SK-N-SH treated with all-trans-retinoic acid at 6 μM for 48 hours (cell line): ENCODE results near the gene SMAD6.

Experiments used
- ATAC-seq: fragments of 200-7000 bp; cut with Tn5 transposase; 3 replicates; pipeline ENCODE4 v1.9.1; 2020; ENCODE audit warnings: mild to moderate bottlenecking, moderate library complexity
- ARNTL ChIP-seq: fragments of 450-650 bp; formaldehyde crosslinking; IDR thresholded peaks from 2 replicates; pipeline ENCODE4 v1.5.0; 2020; ENCODE audit warnings: low read depth, mild to moderate bottlenecking, moderate library complexity, borderline replicate concordance
- CSDC2 ChIP-seq: fragments of 250-450 bp; sonication (Bioruptor Pico); IDR thresholded peaks from 2 replicates; pipeline ENCODE4 v1.5.0; 2020; ENCODE audit warnings: mild to moderate bottlenecking, moderate library complexity
- ESRRG ChIP-seq: fragments of 250-450 bp; sonication (Bioruptor Pico); IDR thresholded peaks from 2 replicates; pipeline ENCODE4 v1.6.1; 2021; ENCODE audit warnings: mild to moderate bottlenecking
- GLIS3 ChIP-seq: fragments of 250-450 bp; sonication (Bioruptor Pico); IDR thresholded peaks from 2 replicates; pipeline ENCODE4 v1.5.0; 2020; ENCODE audit warnings: mild to moderate bottlenecking, moderate library complexity
- ISL1 ChIP-seq: fragments of 250-450 bp; sonication (Bioruptor Pico); IDR thresholded peaks from 2 replicates; pipeline ENCODE4 v2.1.2; 2022; ENCODE audit warnings: mild to moderate bottlenecking, moderate library complexity
- OSR1 ChIP-seq: fragments of 250-450 bp; sonication (Bioruptor Pico); IDR thresholded peaks from 2 replicates; pipeline ENCODE4 v1.8.0; 2022; ENCODE audit warnings: moderate library complexity, mild to moderate bottlenecking, inconsistent platforms
- PATZ1 ChIP-seq: fragments of 250-450 bp; sonication (Bioruptor Pico); IDR thresholded peaks from 2 replicates; pipeline ENCODE4 v1.8.0; 2020; ENCODE audit warnings: mild to moderate bottlenecking, moderate library complexity, borderline replicate concordance
- POU6F1 ChIP-seq: fragments of 250-450 bp; sonication (Bioruptor Pico); IDR thresholded peaks from 2 replicates; pipeline ENCODE4 v1.8.0; 2021; ENCODE audit warnings: low read depth, mild to moderate bottlenecking, moderate library complexity, borderline replicate concordance
- PPARA ChIP-seq: fragments of 250-450 bp; sonication (Bioruptor Pico); IDR thresholded peaks from 2 replicates; pipeline ENCODE4 v1.5.0; 2020; ENCODE audit warnings: mild to moderate bottlenecking, borderline replicate concordance
- RARB ChIP-seq: fragments of 250-450 bp; sonication (Bioruptor Pico); IDR thresholded peaks from 2 replicates; pipeline ENCODE4 v1.8.0; 2021; ENCODE audit warnings: mild to moderate bottlenecking, moderate library complexity
- SNAI2 ChIP-seq: fragments of 250-450 bp; sonication (Bioruptor Pico); IDR thresholded peaks from 2 replicates; pipeline ENCODE4 v1.5.0; 2020; ENCODE audit warnings: mild to moderate bottlenecking, moderate library complexity
- TCF4 ChIP-seq: fragments of 250-450 bp; sonication (Bioruptor Pico); IDR thresholded peaks from 2 replicates; pipeline ENCODE4 v1.8.0; 2021; ENCODE audit warnings: mild to moderate bottlenecking, moderate library complexity, borderline replicate concordance
- TOX ChIP-seq: fragments of 250-450 bp; sonication (Bioruptor Pico); IDR thresholded peaks from 2 replicates; pipeline ENCODE4 v1.8.0; 2021; ENCODE audit warnings: mild to moderate bottlenecking, moderate library complexity, borderline replicate concordance
- ZC3H10 ChIP-seq: fragments of 250-450 bp; sonication (Bioruptor Pico); IDR thresholded peaks from 2 replicates; pipeline ENCODE4 v1.5.1; 2021; ENCODE audit warnings: mild to moderate bottlenecking, moderate library complexity
- ZFP3 ChIP-seq: fragments of 250-450 bp; sonication (Bioruptor Pico); IDR thresholded peaks from 2 replicates; pipeline ENCODE4 v1.5.0; 2020; ENCODE audit warnings: mild to moderate bottlenecking, moderate library complexity
- ZFP30 ChIP-seq: fragments of 450-650 bp; formaldehyde crosslinking; IDR thresholded peaks from 2 replicates; pipeline ENCODE4 v1.5.0; 2022; ENCODE audit warnings: mild to moderate bottlenecking, moderate library complexity
- ZNF565 ChIP-seq: fragments of 450-650 bp; formaldehyde crosslinking; conservative IDR thresholded peaks from 2 replicates; pipeline ENCODE4 v1.5.0; 2020; ENCODE audit warnings: low read depth, mild to moderate bottlenecking, moderate library complexity
- ZNF70 ChIP-seq: fragments of 450-650 bp; formaldehyde crosslinking; IDR thresholded peaks from 2 replicates; pipeline ENCODE4 v1.5.0; 2020; ENCODE audit warnings: mild to moderate bottlenecking, moderate library complexity
- ZNF8 ChIP-seq: fragments of 450-650 bp; formaldehyde crosslinking; IDR thresholded peaks from 2 replicates; pipeline ENCODE4 v1.5.0; 2020; ENCODE audit warnings: mild to moderate bottlenecking, moderate library complexity
- TF ChIP-seq, protein P1 (sequence below): fragments of 250-450 bp; sonication (Bioruptor Pico); IDR thresholded peaks from 2 replicates; pipeline ENCODE4 v1.5.1; 2020; ENCODE audit warnings: low read depth, mild to moderate bottlenecking, moderate library complexity
- TF ChIP-seq, protein P2 (sequence below): fragments of 250-450 bp; sonication (Bioruptor Pico); IDR thresholded peaks from 2 replicates; pipeline ENCODE4 v1.5.0; 2020; ENCODE audit warnings: mild to moderate bottlenecking, moderate library complexity
- TF ChIP-seq, protein P3 (sequence below): fragments of 250-450 bp; sonication (Bioruptor Pico); IDR thresholded peaks from 2 replicates; pipeline ENCODE4 v1.5.1; 2021; ENCODE audit warnings: mild to moderate bottlenecking, moderate library complexity

Gene SMAD6

GRCh38 chr15:66705277-66706146, 3.5 kb downstream of the SMAD6 start:
- ATAC-seq: no peak
- TF ChIP-seq, protein P1, sequence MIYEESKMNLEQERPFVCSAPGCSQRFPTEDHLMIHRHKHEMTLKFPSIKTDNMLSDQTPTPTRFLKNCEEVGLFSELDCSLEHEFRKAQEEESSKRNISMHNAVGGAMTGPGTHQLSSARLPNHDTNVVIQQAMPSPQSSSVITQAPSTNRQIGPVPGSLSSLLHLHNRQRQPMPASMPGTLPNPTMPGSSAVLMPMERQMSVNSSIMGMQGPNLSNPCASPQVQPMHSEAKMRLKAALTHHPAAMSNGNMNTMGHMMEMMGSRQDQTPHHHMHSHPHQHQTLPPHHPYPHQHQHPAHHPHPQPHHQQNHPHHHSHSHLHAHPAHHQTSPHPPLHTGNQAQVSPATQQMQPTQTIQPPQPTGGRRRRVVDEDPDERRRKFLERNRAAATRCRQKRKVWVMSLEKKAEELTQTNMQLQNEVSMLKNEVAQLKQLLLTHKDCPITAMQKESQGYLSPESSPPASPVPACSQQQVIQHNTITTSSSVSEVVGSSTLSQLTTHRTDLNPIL (CRISPR knock-in tag): no peak
- TF ChIP-seq SNAI2 (CRISPR knock-in tag): no peak
- no peak for TF ChIP-seq ISL1 (CRISPR knock-in tag)
- TF ChIP-seq ZFP3 (CRISPR knock-in tag): no peak
- no peak for TF ChIP-seq ZC3H10 (CRISPR knock-in tag)
- TF ChIP-seq, protein P2, sequence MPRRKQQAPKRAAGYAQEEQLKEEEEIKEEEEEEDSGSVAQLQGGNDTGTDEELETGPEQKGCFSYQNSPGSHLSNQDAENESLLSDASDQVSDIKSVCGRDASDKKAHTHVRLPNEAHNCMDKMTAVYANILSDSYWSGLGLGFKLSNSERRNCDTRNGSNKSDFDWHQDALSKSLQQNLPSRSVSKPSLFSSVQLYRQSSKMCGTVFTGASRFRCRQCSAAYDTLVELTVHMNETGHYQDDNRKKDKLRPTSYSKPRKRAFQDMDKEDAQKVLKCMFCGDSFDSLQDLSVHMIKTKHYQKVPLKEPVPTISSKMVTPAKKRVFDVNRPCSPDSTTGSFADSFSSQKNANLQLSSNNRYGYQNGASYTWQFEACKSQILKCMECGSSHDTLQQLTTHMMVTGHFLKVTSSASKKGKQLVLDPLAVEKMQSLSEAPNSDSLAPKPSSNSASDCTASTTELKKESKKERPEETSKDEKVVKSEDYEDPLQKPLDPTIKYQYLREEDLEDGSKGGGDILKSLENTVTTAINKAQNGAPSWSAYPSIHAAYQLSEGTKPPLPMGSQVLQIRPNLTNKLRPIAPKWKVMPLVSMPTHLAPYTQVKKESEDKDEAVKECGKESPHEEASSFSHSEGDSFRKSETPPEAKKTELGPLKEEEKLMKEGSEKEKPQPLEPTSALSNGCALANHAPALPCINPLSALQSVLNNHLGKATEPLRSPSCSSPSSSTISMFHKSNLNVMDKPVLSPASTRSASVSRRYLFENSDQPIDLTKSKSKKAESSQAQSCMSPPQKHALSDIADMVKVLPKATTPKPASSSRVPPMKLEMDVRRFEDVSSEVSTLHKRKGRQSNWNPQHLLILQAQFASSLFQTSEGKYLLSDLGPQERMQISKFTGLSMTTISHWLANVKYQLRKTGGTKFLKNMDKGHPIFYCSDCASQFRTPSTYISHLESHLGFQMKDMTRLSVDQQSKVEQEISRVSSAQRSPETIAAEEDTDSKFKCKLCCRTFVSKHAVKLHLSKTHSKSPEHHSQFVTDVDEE (CRISPR knock-in tag): no peak
- no peak for TF ChIP-seq TCF4 (CRISPR knock-in tag)
- TF ChIP-seq CSDC2 (CRISPR knock-in tag): no peak
- TF ChIP-seq PPARA (CRISPR knock-in tag): no peak
- TF ChIP-seq, protein P3, sequence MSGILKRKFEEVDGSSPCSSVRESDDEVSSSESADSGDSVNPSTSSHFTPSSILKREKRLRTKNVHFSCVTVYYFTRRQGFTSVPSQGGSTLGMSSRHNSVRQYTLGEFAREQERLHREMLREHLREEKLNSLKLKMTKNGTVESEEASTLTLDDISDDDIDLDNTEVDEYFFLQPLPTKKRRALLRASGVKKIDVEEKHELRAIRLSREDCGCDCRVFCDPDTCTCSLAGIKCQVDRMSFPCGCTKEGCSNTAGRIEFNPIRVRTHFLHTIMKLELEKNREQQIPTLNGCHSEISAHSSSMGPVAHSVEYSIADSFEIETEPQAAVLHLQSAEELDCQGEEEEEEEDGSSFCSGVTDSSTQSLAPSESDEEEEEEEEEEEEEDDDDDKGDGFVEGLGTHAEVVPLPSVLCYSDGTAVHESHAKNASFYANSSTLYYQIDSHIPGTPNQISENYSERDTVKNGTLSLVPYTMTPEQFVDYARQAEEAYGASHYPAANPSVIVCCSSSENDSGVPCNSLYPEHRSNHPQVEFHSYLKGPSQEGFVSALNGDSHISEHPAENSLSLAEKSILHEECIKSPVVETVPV (CRISPR knock-in tag): no peak
- TF ChIP-seq TOX (CRISPR knock-in tag): no peak
- no peak for TF ChIP-seq PATZ1 (CRISPR knock-in tag)
- no peak for TF ChIP-seq ZFP30 (CRISPR knock-in tag)
- TF ChIP-seq ZNF565: no peak

- ATAC-seq: no peak
- TF ChIP-seq GLIS3 (no peak), ZNF70 (CRISPR knock-in tag) (no peak), ZC3H10 (CRISPR knock-in tag) (no peak), ESRRG (CRISPR knock-in tag) (no peak), RARB (CRISPR knock-in tag) (no peak), CSDC2 (CRISPR knock-in tag) (no peak), OSR1 (CRISPR knock-in tag) (no peak), ISL1 (CRISPR knock-in tag) (no peak), TCF4 (CRISPR knock-in tag) (no peak), ZNF8 (no peak), ARNTL (CRISPR knock-in tag) (no peak), POU6F1 (CRISPR knock-in tag) (no peak)
- TF ChIP-seq, protein P2 (CRISPR knock-in tag): no peak
- TF ChIP-seq, protein P1 (CRISPR knock-in tag): no peak
- TF ChIP-seq, protein P3 (CRISPR knock-in tag): no peak
Observed at GRCh38 chr15:66706225-66706732, 4.2 kb downstream of the SMAD6 start.
